Activated naive CD8-positive, alpha-beta T cell treated with anti-CD3 and anti-CD28 coated beads, Interleukin-2, amount 50 U/mL, for 16 hours (primary cell): ENCODE results near the gene SLC15A1.
"Not testable (repeated sequence)": the region's sequence is repeated elsewhere in the genome, so short reads cannot be mapped to it uniquely, and the experiment has no call there.

Experiments used
- DNase-seq: peaks from one replicate; pipeline ENCODE4 v3.0.0-alpha.2; 2020; ENCODE audit warnings: low read depth, low spot score

The SLC15A1 gene

DNA sequence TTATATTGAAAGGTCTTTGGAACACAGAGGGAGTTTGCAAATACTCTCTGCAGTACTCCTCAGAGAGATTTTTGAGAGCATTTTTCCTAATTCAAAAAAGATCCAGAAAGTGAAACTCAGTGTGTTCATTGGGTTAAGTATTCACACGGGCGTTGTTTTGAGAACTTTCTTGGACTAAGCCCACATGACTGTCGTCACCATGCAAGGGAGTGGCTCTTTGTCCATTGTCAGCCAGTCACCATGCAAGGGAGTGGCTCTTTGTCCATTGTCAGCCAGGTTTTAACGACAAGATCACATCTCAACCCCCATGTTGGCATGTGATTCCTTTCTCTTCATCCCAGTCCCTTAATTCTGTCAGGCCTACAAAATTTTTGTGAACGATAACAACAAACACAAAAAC, 94.3 kb downstream of the SLC15A1 start:
- DNase-seq, result no peak

GRCh38 chr13:98657506-98658085, 94.9 kb downstream of the SLC15A1 start:
- DNase-seq, result no peak

GRCh38 chr13:98656223-98656622, 96.2 kb downstream of the SLC15A1 start:
- DNase-seq, result no peak

DNA sequence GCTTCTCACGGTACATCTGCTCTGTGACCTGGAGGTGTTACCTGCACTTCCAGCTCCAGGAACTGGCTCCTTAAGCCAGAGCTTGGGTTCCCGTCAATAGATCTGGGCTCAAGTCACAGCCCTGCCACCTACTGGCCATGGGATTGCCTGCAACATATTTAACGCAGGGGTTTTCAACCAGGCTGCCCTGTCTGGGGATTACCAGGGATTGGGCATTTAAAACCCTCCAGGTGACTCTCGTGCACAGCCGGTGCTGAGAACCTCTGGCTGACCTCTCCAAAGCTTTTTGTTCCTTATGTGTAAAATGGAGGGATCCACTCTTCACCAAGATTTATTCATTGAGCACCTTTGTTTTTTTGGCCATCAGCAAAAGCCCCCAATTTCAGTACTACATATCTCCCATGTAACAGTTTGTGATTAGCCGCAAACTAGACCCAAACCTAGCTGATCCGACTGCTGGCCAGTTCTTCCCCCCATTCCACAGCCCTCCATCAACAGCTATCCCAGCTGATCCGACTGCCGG, 98.9 kb downstream of the SLC15A1 start:
- peak; percentile 40 for DNase-seq

DNA sequence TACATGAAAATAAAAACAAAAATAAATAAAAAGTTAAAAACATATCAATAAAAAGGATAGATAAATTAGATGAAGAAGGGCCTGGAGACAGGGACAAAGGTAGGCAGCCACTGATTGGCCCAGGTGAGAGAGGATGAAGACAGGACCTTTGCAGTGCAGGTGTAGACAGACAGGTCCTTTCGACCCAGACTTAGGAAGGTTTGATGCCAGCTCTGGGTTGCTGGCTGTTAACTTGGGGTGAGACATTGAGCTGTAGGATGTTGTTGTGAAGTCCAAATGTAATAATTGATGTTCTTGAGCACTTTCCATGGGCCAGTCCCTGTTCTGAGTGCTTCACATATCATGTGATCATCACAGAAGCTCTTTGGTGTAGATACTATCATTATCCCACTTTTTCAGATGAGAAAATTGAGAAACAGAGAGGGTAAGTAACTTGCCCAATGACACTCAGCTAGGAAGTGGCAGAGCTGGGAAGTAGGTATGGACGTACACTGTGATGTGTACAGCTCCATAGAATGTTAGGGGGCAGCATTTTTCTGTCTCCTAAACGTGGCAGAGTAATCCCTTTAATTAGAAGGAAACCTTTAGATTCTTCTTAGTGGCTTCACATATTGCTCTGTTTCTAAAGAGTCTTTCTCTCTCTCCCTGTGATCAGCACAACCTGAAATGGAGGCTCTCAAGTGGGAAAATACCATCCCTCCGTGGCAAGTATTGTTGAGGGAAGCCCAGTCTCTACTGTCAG, 99.6 kb downstream of the SLC15A1 start:
- DNase-seq, result no peak

DNA sequence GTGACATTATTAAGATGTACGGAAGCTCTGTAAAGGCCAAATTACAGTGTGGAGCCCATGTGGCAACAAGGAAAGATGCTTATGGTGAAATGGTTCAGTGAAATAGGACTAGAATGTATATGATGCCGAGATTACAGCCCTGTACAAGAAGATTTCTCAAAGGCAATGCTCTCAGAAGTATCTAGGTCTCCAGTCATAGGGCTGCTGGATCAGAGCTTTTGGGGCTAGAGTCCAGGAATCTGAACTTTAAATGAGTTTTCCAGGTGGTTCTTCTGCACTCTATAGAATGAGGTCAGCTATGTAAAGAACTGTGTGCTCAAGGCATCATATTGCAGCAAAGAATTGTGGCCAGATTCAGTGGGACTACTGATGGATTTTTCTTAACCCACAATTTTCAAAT, 100.2 kb downstream of the SLC15A1 start:
- no peak for DNase-seq

- no peak for DNase-seq
These were observed 100.7 kb downstream of the SLC15A1 start for GRCh38 chr13:98651744-98652143.

GRCh38 chr13:98650396-98651107, 101.9 kb downstream of the SLC15A1 start:
- no peak for DNase-seq

DNA sequence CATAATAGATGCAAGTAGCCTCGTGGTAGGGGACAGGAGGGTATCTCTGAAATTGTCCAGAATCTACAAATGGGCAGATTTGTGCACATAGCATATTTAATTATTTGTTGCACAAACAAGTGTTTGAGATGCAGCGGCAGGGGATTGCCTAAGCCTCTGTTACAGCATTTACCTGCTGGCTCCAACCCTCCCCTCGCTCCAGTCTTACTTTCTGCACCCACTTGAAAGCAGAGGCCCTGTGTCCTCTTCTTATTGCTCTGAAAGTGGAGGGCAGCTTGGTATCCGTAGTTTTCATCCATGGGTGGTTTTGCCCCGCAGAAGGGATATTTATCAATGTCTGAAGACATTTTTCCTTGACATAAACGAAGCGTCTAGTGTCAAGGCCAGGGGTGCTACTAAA, 102.6 kb downstream of the SLC15A1 start:
- DNase-seq, result no peak

DNA sequence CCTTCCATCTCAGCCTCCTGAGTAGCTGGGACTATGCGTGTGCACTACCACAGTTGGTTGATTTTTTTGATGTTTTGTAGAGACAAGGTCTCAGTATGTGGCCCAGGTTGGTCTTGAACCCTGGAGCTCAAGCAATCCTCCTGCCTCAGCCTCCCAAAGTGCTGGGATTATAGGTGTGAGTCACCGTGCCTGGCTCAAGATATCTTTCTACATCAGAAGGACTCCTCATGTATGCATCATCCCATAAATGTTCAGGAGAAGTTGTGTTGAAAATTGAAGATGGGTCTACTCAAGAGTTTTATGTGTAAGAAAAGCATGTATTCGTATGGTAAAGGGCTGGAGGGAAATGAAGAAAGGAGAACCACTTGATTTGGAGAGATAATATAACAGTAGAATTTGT, 103.8 kb downstream of the SLC15A1 start:
- no peak for DNase-seq

- no peak for DNase-seq
These were observed 104.3 kb downstream of the SLC15A1 start for GRCh38 chr13:98648141-98648540.

- DNase-seq, result no peak
These were observed 105.4 kb downstream of the SLC15A1 start for GRCh38 chr13:98647121-98647520.

GRCh38 chr13:98643479-98643878, 109.0 kb downstream of the SLC15A1 start:
- DNase-seq, result no peak

GRCh38 chr13:98641075-98641474, 111.4 kb downstream of the SLC15A1 start:
- no peak for DNase-seq

GRCh38 chr13:98639785-98640184, 112.7 kb downstream of the SLC15A1 start:
- DNase-seq, result not testable (repeated sequence)

- DNase-seq, result not testable (repeated sequence)
These were observed 114.1 kb downstream of the SLC15A1 start for GRCh38 chr13:98638352-98638751.
